CD4-positive, alpha-beta T cell treated with Interleukin-2 at 100 ng/mL for 4 hours (primary cell): ENCODE data around the gene AMACR.
"Not testable (repeated sequence)": the region's sequence is repeated elsewhere in the genome, so short reads cannot be mapped to it uniquely, and the experiment has no call there.

Experiments
- DNase-seq: peaks from one replicate; pipeline ENCODE4 v3.0.0-alpha.2; 2020; ENCODE audit warnings: low spot score

Gene AMACR

GRCh38 chr5:33968211-33969005 lies 39.4 kb downstream of the AMACR start:
- DNase-seq, result no peak

- DNase-seq, result no peak
These were observed 41.0 kb downstream of the AMACR start for GRCh38 chr5:33966805-33967204.

- no peak for DNase-seq
These were observed 43.6 kb downstream of the AMACR start for GRCh38 chr5:33964132-33964700.

- no peak for DNase-seq
These were observed 49.7 kb downstream of the AMACR start for GRCh38 chr5:33958176-33958575.

- no peak for DNase-seq
These were observed 50.2 kb downstream of the AMACR start for GRCh38 chr5:33957577-33958150.

- DNase-seq, result not testable (repeated sequence)
These were observed 55.7 kb downstream of the AMACR start for GRCh38 chr5:33952175-33952574.

- no peak for DNase-seq
These were observed 63.2 kb downstream of the AMACR start for GRCh38 chr5:33944543-33945132.

- no peak for DNase-seq
These were observed 66.8 kb downstream of the AMACR start for GRCh38 chr5:33941090-33941489.

- no peak for DNase-seq
These were observed 68.1 kb downstream of the AMACR start for GRCh38 chr5:33939556-33940262.

GRCh38 chr5:33938881-33939280 lies 69.0 kb downstream of the AMACR start:
- DNase-seq, result no peak

GRCh38 chr5:33938507-33938796 lies 69.4 kb downstream of the AMACR start:
- no peak for DNase-seq

GRCh38 chr5:33937707-33938506 lies 69.9 kb downstream of the AMACR start:
- no peak for DNase-seq

GRCh38 chr5:33937017-33937706 lies 70.7 kb downstream of the AMACR start:
- DNase-seq, result no peak

- DNase-seq, result no peak
These were observed 71.4 kb downstream of the AMACR start, which contains the start of gene RXFP3 for GRCh38 chr5:33936381-33937016. Gene RXFP3, plus strand, starts transcription at chr5:33936386. Its CDS starts 355 bp downstream, at chr5:33936741.
